Activated CD8-positive, alpha-beta memory T cell treated with anti-CD3 and anti-CD28 coated beads, Interleukin-2, amount 10 ng/mL, durations not matched to agents 7 days and 5 days (primary cell): ENCODE results near the gene DUSP23. TPM values are rescaled to one million over a fixed set of nuclear protein-coding genes. Genes with fewer than 3 reads are reported as not detected.

Source experiments
- ATAC-seq: fragments of 150-1000 bp; cut with Tn5 transposase; one replicate; pipeline ENCODE4 v1.10.0; 2021; ENCODE audit warnings: moderate library complexity
- CTCF ChIA-PET: fragments of 350-600 bp; sonication (Branson Sonifier 250); formaldehyde crosslinking; loops from one replicate; lab custom pipeline; 2021; ENCODE audit warnings: antibody characterized with exemption; lab: Charles Lee
- DNase-seq: peaks from one replicate; pipeline ENCODE4 v3.0.0-alpha.2; 2020
- H3K27ac Mint-ChIP-seq: one replicate; pipeline ENCODE4 v1.8.0; 2021; ENCODE audit warnings: mild to moderate bottlenecking, mixed read lengths
- H3K27me3 Mint-ChIP-seq: one replicate; pipeline ENCODE4 v1.8.0; 2021; ENCODE audit warnings: mixed read lengths
- H3K36me3 Mint-ChIP-seq: one replicate; pipeline ENCODE4 v1.8.0; 2021; ENCODE audit warnings: mild to moderate bottlenecking, mixed read lengths
- H3K4me1 Mint-ChIP-seq: one replicate; pipeline ENCODE4 v1.8.0; 2021; ENCODE audit warnings: mixed read lengths
- H3K4me3 Mint-ChIP-seq: one replicate; pipeline ENCODE4 v1.8.0; 2021; ENCODE audit warnings: mild to moderate bottlenecking, moderate library complexity, mixed read lengths
- H3K9me3 Mint-ChIP-seq: one replicate; pipeline ENCODE4 v1.8.0; 2022; ENCODE audit warnings: low read depth, mixed read lengths
- total RNA-seq, 2 experiments: library from RNA; stranded (reverse); gene quantifications; one replicate each; pipeline ENCODE4 v1.2.3, GENCODE V29; 2021

Gene DUSP23
- total RNA-seq = 10 to 100 TPM; 23.0 to 26.5 TPM

- Mint-ChIP-seq H3K4me1 (peaks cover 20% of the 10 kb centered on the region), H3K27me3 (peaks cover 3% of the 10 kb centered on the region), H3K9me3 (no peaks in the 10 kb centered on the region), H3K36me3 (no peaks in the 10 kb centered on the region), H3K4me3 (peak within 1 kb of the TSS; percentile 72), H3K27ac (peak within 1 kb of the TSS; percentile 69)
- CTCF ChIA-PET = interaction anchor here (0.6 to 4.0 kb wide), 12 partner anchors 9 to 227 kb away, joined by 3 to 68 read pairs (median 4); partner anchors contain the start of genes FCRL6 and SLAMF8
- DNase-seq = peak; percentile 98
- ATAC-seq = peak; percentile 99
Observed at GRCh38 chr1:159780583-159781582, at the start of gene DUSP23. Gene DUSP23, plus strand, starts transcription at chr1:159780962. Its CDS starts 139 bp downstream, at chr1:159781101.

GRCh38 chr1:159737238-159737916 lies 43.4 kb upstream of the DUSP23 start:
- H3K4me3 Mint-ChIP-seq = no peak overlapping the region
- no peak for DNase-seq
- peaks cover 18% of the 10 kb centered on the region for H3K27me3 Mint-ChIP-seq
- no peaks in the 10 kb centered on the region for H3K36me3 Mint-ChIP-seq
- no peak overlapping the region for H3K27ac Mint-ChIP-seq
- CTCF ChIA-PET = no interaction called here
- no peaks in the 10 kb centered on the region for H3K9me3 Mint-ChIP-seq
- ATAC-seq = no peak
- no peaks in the 10 kb centered on the region for H3K4me1 Mint-ChIP-seq

- no peak overlapping the region for H3K27ac Mint-ChIP-seq
- no peak overlapping the region for H3K4me3 Mint-ChIP-seq
- no peaks in the 10 kb centered on the region for H3K36me3 Mint-ChIP-seq
- DNase-seq (no peak), ATAC-seq (no peak)
- H3K9me3 Mint-ChIP-seq = no peaks in the 10 kb centered on the region
- no peaks in the 10 kb centered on the region for H3K4me1 Mint-ChIP-seq
- H3K27me3 Mint-ChIP-seq = peaks cover 17% of the 10 kb centered on the region
- CTCF ChIA-PET = no interaction called here
Observed at GRCh38 chr1:159743651-159744410, 36.9 kb upstream of the DUSP23 start.

- Mint-ChIP-seq H3K4me1 (no peaks in the 10 kb centered on the region), H3K27me3 (peaks cover 11% of the 10 kb centered on the region), H3K9me3 (no peaks in the 10 kb centered on the region), H3K4me3 (no peak overlapping the region), H3K36me3 (no peaks in the 10 kb centered on the region), H3K27ac (no peak overlapping the region)
- CTCF ChIA-PET = no interaction called here
- no peak for DNase-seq
- ATAC-seq = no peak
Observed at GRCh38 chr1:159746666-159747065, 34.1 kb upstream of the DUSP23 start.

GRCh38 chr1:159748370-159748769 lies 32.4 kb upstream of the DUSP23 start:
- ATAC-seq (no peak), DNase-seq (no peak)
- CTCF ChIA-PET = interaction anchor here (0.8 kb wide), 1 partner anchor 9 kb away, joined by 3 read pairs; no protein-coding TSS in a partner anchor
- H3K27me3 Mint-ChIP-seq = peaks cover 7% of the 10 kb centered on the region
- no peaks in the 10 kb centered on the region for H3K36me3 Mint-ChIP-seq
- no peak overlapping the region for H3K4me3 Mint-ChIP-seq
- H3K9me3 Mint-ChIP-seq = no peaks in the 10 kb centered on the region
- no peak overlapping the region for H3K27ac Mint-ChIP-seq
- no peaks in the 10 kb centered on the region for H3K4me1 Mint-ChIP-seq

- DNase-seq (no peak), ATAC-seq (no peak)
- CTCF ChIA-PET = no interaction called here
- no peaks in the 10 kb centered on the region for H3K9me3 Mint-ChIP-seq
- H3K27ac Mint-ChIP-seq = no peak overlapping the region
- H3K4me1 Mint-ChIP-seq = no peaks in the 10 kb centered on the region
- peaks cover 3% of the 10 kb centered on the region for H3K27me3 Mint-ChIP-seq
- H3K36me3 Mint-ChIP-seq = no peaks in the 10 kb centered on the region
- H3K4me3 Mint-ChIP-seq = no peak overlapping the region
Observed at GRCh38 chr1:159749630-159750029, 31.1 kb upstream of the DUSP23 start.

GRCh38 chr1:159750621-159751020 lies 30.1 kb upstream of the DUSP23 start:
- no peaks in the 10 kb centered on the region for H3K36me3 Mint-ChIP-seq
- DNase-seq (no peak), ATAC-seq (no peak)
- H3K27ac Mint-ChIP-seq = no peak overlapping the region
- H3K9me3 Mint-ChIP-seq = no peaks in the 10 kb centered on the region
- H3K27me3 Mint-ChIP-seq = peaks cover 3% of the 10 kb centered on the region
- H3K4me1 Mint-ChIP-seq = no peaks in the 10 kb centered on the region
- H3K4me3 Mint-ChIP-seq = no peak overlapping the region
- CTCF ChIA-PET = no interaction called here

- Mint-ChIP-seq H3K27ac (no peak overlapping the region), H3K4me3 (no peak overlapping the region), H3K4me1 (no peaks in the 10 kb centered on the region), H3K36me3 (no peaks in the 10 kb centered on the region), H3K27me3 (peaks cover 3% of the 10 kb centered on the region), H3K9me3 (no peaks in the 10 kb centered on the region)
- ATAC-seq (no peak), DNase-seq (no peak)
- CTCF ChIA-PET = no interaction called here
Observed at GRCh38 chr1:159751031-159751430, 29.7 kb upstream of the DUSP23 start.

GRCh38 chr1:159752135-159752580 lies 28.6 kb upstream of the DUSP23 start:
- H3K36me3 Mint-ChIP-seq = no peaks in the 10 kb centered on the region
- ATAC-seq (no peak), DNase-seq (no peak)
- no peak overlapping the region for H3K4me3 Mint-ChIP-seq
- no peaks in the 10 kb centered on the region for H3K9me3 Mint-ChIP-seq
- peaks cover 4% of the 10 kb centered on the region for H3K27me3 Mint-ChIP-seq
- H3K4me1 Mint-ChIP-seq = no peaks in the 10 kb centered on the region
- CTCF ChIA-PET = no interaction called here
- no peak overlapping the region for H3K27ac Mint-ChIP-seq

- Mint-ChIP-seq H3K9me3 (no peaks in the 10 kb centered on the region), H3K4me1 (no peaks in the 10 kb centered on the region), H3K4me3 (no peak overlapping the region), H3K27ac (no peak overlapping the region), H3K36me3 (no peaks in the 10 kb centered on the region), H3K27me3 (peaks cover 4% of the 10 kb centered on the region)
- DNase-seq (no peak), ATAC-seq (no peak)
- CTCF ChIA-PET = no interaction called here
Observed at GRCh38 chr1:159753386-159753785, 27.4 kb upstream of the DUSP23 start.

GRCh38 chr1:159755451-159756007 lies 25.2 kb upstream of the DUSP23 start:
- H3K36me3 Mint-ChIP-seq = no peaks in the 10 kb centered on the region
- H3K27me3 Mint-ChIP-seq = peaks cover 4% of the 10 kb centered on the region
- H3K4me3 Mint-ChIP-seq = no peak overlapping the region
- CTCF ChIA-PET = no interaction called here
- no peak overlapping the region for H3K27ac Mint-ChIP-seq
- no peaks in the 10 kb centered on the region for H3K4me1 Mint-ChIP-seq
- ATAC-seq (no peak), DNase-seq (no peak)
- H3K9me3 Mint-ChIP-seq = no peaks in the 10 kb centered on the region

GRCh38 chr1:159756397-159756796 lies 24.4 kb upstream of the DUSP23 start:
- Mint-ChIP-seq H3K4me1 (no peaks in the 10 kb centered on the region), H3K36me3 (no peaks in the 10 kb centered on the region), H3K27me3 (peaks cover 8% of the 10 kb centered on the region), H3K4me3 (no peak overlapping the region), H3K27ac (no peak overlapping the region), H3K9me3 (no peaks in the 10 kb centered on the region)
- DNase-seq (no peak), ATAC-seq (no peak)
- CTCF ChIA-PET = interaction anchor here (2.1 kb wide), 1 partner anchor 134 kb away, joined by 8 read pairs; no protein-coding TSS in a partner anchor

- ATAC-seq (no peak), DNase-seq (no peak)
- Mint-ChIP-seq H3K27me3 (peaks cover 15% of the 10 kb centered on the region), H3K4me3 (no peak overlapping the region), H3K9me3 (peaks cover 2% of the 10 kb centered on the region), H3K27ac (no peak overlapping the region), H3K36me3 (no peaks in the 10 kb centered on the region), H3K4me1 (no peaks in the 10 kb centered on the region)
- CTCF ChIA-PET = no interaction called here
Observed at GRCh38 chr1:159763686-159764085, 17.1 kb upstream of the DUSP23 start.
